ENCODE data around the gene MPHOSPH8.

DNA sequence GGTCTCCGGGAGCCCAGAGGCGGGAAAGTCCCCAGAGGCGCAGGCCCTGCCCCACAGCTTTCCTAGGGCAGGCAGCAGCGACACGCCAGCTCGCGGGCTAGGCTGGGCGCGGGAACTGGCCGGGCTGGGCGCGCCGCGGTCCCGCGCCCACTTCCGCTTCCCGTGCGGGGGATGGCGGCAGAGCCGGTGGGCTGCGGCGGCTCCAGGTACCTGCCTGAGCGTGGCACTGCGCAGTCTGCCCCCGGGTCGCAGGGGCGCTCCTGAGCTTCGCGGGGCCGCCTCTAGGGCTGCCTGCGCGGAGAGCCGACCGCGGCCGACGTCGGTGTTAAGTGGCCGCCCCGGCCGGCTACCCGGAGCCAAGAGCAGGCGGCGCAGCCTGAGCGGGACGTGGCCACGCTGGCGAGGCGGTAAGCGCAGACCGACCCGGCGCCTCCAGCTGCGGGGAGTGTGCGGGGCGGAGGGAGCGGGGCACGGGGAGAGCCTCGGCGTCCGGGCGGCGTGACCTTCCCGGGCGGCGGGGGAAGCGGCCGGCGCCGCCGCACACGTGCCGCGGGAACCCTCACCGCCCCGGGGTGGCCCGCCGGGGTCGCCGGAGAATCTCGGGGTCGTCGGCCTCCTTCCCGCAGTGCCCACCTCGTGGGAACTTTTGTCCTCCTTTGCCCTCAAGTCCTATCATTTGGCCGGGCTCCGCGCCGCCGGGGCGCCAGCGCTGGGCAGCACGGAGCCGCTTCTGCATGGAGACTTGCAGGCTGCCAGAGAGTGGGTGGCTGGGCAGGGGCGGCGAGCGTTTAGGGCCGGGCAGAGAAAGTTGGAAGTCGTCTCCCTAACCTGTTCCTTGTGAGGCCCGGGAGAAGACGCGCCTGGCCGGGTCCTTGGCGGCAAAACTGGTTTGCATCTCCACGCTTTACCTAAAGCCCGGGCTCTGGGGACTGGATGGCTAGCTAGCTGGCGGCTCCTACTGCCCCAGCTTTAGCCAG is 31.4 kb upstream of the MPHOSPH8 start:
- no peak for TF ChIP-seq CTCF (IDR thresholded peaks at IDR 0.05 in 4 of 5, conservative IDR thresholded peaks at IDR 0.05 in 1 of 5)
- no peak for TF ChIP-seq POLR2A (IDR thresholded peaks at IDR 0.05)

All from gastrocnemius medialis (tissue), 4 donors.